Measurements from ENCODE around the gene DAGLA.

DAGLA gene

GRCh38 chr11:61711498-61711897 lies 31.3 kb downstream of the DAGLA start:
- peak; percentile 82 for DNase-seq

- no peak for DNase-seq
Observed at GRCh38 chr11:61712314-61712713, 32.1 kb downstream of the DAGLA start.

- DNase-seq: no peak
Observed at GRCh38 chr11:61712846-61713245, 32.7 kb downstream of the DAGLA start.

GRCh38 chr11:61713464-61713863 lies 33.3 kb downstream of the DAGLA start:
- no peak for DNase-seq

GRCh38 chr11:61713906-61714305 lies 33.7 kb downstream of the DAGLA start:
- no peak for DNase-seq

GRCh38 chr11:61714316-61714715 lies 34.1 kb downstream of the DAGLA start:
- no peak for DNase-seq

- DNase-seq: no peak
Observed at GRCh38 chr11:61714916-61715315, 34.7 kb downstream of the DAGLA start.

GRCh38 chr11:61715867-61716266 lies 35.7 kb downstream of the DAGLA start:
- no peak for DNase-seq

- DNase-seq: no peak
Observed at GRCh38 chr11:61716478-61717285, 36.5 kb downstream of the DAGLA start.

GRCh38 chr11:61717286-61718033 lies 37.3 kb downstream of the DAGLA start:
- DNase-seq: no peak

- no peak for DNase-seq
Observed at GRCh38 chr11:61718046-61718531, 37.9 kb downstream of the DAGLA start.

GRCh38 chr11:61718621-61719302 lies 38.6 kb downstream of the DAGLA start:
- DNase-seq: peak; percentile 77

GRCh38 chr11:61719978-61720377 lies 39.8 kb downstream of the DAGLA start:
- no peak for DNase-seq

GRCh38 chr11:61720597-61720996 lies 40.4 kb downstream of the DAGLA start:
- DNase-seq: no peak

- no peak for DNase-seq
Observed at GRCh38 chr11:61724437-61724836, 44.2 kb downstream of the DAGLA start.

- DNase-seq: no peak
Observed at GRCh38 chr11:61725781-61726231, 45.6 kb downstream of the DAGLA start.

GRCh38 chr11:61726775-61727174 lies 46.6 kb downstream of the DAGLA start:
- DNase-seq: no peak

- DNase-seq: no peak
Observed at GRCh38 chr11:61727401-61727811, 47.2 kb downstream of the DAGLA start.

GRCh38 chr11:61728066-61728939 lies 48.1 kb downstream of the DAGLA start:
- DNase-seq: no peak

GRCh38 chr11:61728940-61729219 lies 48.7 kb downstream of the DAGLA start:
- DNase-seq: no peak

- peak; percentile 81 for DNase-seq
Observed at GRCh38 chr11:61730240-61730994, 50.2 kb downstream of the DAGLA start.

All from NCI-H1092 (cell line).